ENCODE data around the gene ANKRD33.

Gene ANKRD33

GRCh38 chr12:51914034-51914923, 26.4 kb downstream of the ANKRD33 start:
- in situ Hi-C loops (cut with MboI; ENCODE audit: low sequenced_read_pairs): no loop called here

GRCh38 chr12:51915003-51915625, 27.2 kb downstream of the ANKRD33 start:
- in situ Hi-C loops (cut with MboI; ENCODE audit: low sequenced_read_pairs): no loop called here

- in situ Hi-C loops (cut with MboI; ENCODE audit: low sequenced_read_pairs): no loop called here
Measured at GRCh38 chr12:51915951-51916350, 28.0 kb downstream of the ANKRD33 start.

- in situ Hi-C loops (cut with MboI; ENCODE audit: low sequenced_read_pairs): no loop called here
Measured at GRCh38 chr12:51917041-51917590, 29.2 kb downstream of the ANKRD33 start.

GRCh38 chr12:51917746-51918453, 30.0 kb downstream of the ANKRD33 start:
- in situ Hi-C loops (cut with MboI; ENCODE audit: low sequenced_read_pairs): no loop called here

- in situ Hi-C loops (cut with MboI; ENCODE audit: low sequenced_read_pairs): no loop called here
Measured at GRCh38 chr12:51920046-51920445, 32.1 kb downstream of the ANKRD33 start.

- in situ Hi-C loops (cut with MboI; ENCODE audit: low sequenced_read_pairs): no loop called here
Measured at GRCh38 chr12:51921017-51921725, 33.3 kb downstream of the ANKRD33 start.

GRCh38 chr12:51922146-51922545, 34.2 kb downstream of the ANKRD33 start:
- in situ Hi-C loops (cut with MboI; ENCODE audit: low sequenced_read_pairs): no loop called here

- in situ Hi-C loops (cut with MboI; ENCODE audit: low sequenced_read_pairs): no loop called here
Measured at GRCh38 chr12:51922762-51923505, 35.0 kb downstream of the ANKRD33 start.

GRCh38 chr12:51923506-51924365, 35.8 kb downstream of the ANKRD33 start:
- in situ Hi-C loops (cut with MboI; ENCODE audit: low sequenced_read_pairs): no loop called here

- in situ Hi-C loops (cut with MboI; ENCODE audit: low sequenced_read_pairs): no loop called here
Measured at GRCh38 chr12:51924551-51925319, 36.8 kb downstream of the ANKRD33 start.

- in situ Hi-C loops (cut with MboI; ENCODE audit: low sequenced_read_pairs): no loop called here
Measured at GRCh38 chr12:51925346-51926063, 37.6 kb downstream of the ANKRD33 start.

- in situ Hi-C loops (cut with MboI; ENCODE audit: low sequenced_read_pairs): no loop called here
Measured at GRCh38 chr12:51926064-51926632, 38.2 kb downstream of the ANKRD33 start.

- in situ Hi-C loops (cut with MboI; ENCODE audit: low sequenced_read_pairs): no loop called here
Measured at GRCh38 chr12:51926718-51927117, 38.8 kb downstream of the ANKRD33 start.

- in situ Hi-C loops (cut with MboI; ENCODE audit: low sequenced_read_pairs): no loop called here
Measured at GRCh38 chr12:51932218-51933076, 44.5 kb downstream of the ANKRD33 start.

- in situ Hi-C loops (cut with MboI; ENCODE audit: low sequenced_read_pairs): no loop called here
Measured at GRCh38 chr12:51934080-51934479, 46.2 kb downstream of the ANKRD33 start.
